ENCODE data around the gene PIP5K1B. TPM values are rescaled to one million over a fixed set of nuclear protein-coding genes. Genes with fewer than 3 reads are reported as not detected.

Gene PIP5K1B
- total and polyA plus RNA-seq, 12 donors: 2.1 to 24.0 (median 9.7) TPM

DNA sequence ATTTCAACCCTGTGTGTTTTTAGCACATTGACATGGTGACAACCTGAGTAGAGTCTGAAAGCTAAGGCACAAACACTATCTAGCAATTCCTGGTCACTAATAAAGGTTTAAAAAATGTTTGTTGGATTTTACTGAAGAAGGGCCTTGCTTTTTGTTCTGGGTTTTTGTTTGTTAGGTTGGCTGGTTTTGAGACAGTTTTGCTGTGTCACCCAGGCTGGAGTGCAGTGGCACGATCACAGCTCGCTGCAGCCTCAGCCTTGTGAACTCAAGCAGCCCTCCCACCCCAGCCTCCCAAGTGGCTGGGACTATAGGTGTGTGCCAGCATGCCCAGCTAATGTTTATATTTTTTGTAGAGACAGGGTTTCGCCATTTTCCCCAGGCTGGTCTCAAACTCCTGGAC is 269.9 kb downstream of the PIP5K1B start:
- no peak for TF ChIP-seq CTCF (IDR thresholded peaks at IDR 0.05)
- TF ChIP-seq POLR2A (IDR thresholded peaks at IDR 0.05): no peak
- H3K4me3 ChIP-seq: peak overlapping the region in 1 of 4 donors; percentile 12
- intact Hi-C loops (cut with DNase I): no loop called here
- DNase-seq: peak in 1 of 7 donors; percentile 26
- H3K4me1 ChIP-seq (replicated peaks in 1 of 2): peaks cover 9 to 17% of the 10 kb centered on the region in 2 donors
- no peaks in the 10 kb centered on the region for H3K27me3 ChIP-seq
- H3K36me3 ChIP-seq (replicated peaks in 1 of 2): no peaks in the 10 kb centered on the region
- WGBS, 4 donors: 75 to 81% (median 77%) methylated on average over 3 of the region's 3 CpGs
- H3K9me3 ChIP-seq (replicated peaks in 1 of 3): no peaks in the 10 kb centered on the region
- peak overlapping the region in 4 of 5 donors; percentile 1 to 79 (median 64) for H3K27ac ChIP-seq

DNA sequence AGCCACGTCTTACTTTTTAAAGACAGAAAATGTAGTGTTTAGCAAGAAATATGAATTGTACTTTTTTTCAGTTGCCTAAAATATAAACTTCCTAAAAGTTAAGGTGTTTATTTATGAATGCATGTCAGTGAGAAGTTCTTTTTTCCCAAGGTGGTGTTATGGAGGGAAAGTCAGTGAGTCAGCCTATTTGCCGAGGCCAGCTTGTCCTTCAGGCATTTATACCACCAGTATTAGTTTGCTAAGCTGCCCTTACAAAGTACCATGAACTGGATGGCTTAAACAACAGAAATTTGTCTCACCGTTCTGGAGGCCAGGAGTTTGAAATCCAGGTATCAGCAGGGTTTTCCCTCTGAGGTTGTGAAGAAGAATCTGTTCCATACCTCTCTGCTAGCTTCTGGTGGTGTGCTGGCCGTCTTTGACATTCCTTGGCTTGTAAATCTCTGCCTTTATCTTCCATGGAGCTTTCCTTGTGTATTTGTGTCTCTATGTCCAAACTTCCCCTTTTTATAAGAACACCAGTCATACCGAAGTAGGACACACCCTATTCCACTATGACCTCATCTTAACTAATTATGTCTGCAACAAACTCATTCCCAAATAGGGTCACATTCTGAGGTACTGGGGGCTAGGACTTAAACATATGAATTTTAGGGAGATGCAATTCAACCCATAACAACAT is 270.5 kb downstream of the PIP5K1B start:
- WGBS, 4 donors: 30 to 38% (median 33%) methylated on average over 5 of the region's 5 CpGs
- H3K4me3 ChIP-seq: peak overlapping the region in 1 of 4 donors; percentile 12
- no peaks in the 10 kb centered on the region for H3K27me3 ChIP-seq
- H3K9me3 ChIP-seq (replicated peaks in 1 of 3): no peaks in the 10 kb centered on the region
- peak overlapping the region in 4 of 5 donors; percentile 1 to 79 (median 64) for H3K27ac ChIP-seq
- peak in 3 of 7 donors; percentile 34 to 41 (median 34) for DNase-seq
- intact Hi-C loops (cut with DNase I): no loop called here
- H3K36me3 ChIP-seq (replicated peaks in 1 of 2): no peaks in the 10 kb centered on the region
- H3K4me1 ChIP-seq (replicated peaks in 1 of 2): peaks cover 13 to 23% of the 10 kb centered on the region in 2 donors
- TF ChIP-seq POLR2A (IDR thresholded peaks at IDR 0.05) (peak in 1 of 2 donors; percentile 12), CTCF (IDR thresholded peaks at IDR 0.05) (no peak)

- intact Hi-C loops (cut with DNase I): no loop called here
- peaks cover 14 to 28% of the 10 kb centered on the region in 2 donors for H3K4me1 ChIP-seq (replicated peaks in 1 of 2)
- TF ChIP-seq CTCF (IDR thresholded peaks at IDR 0.05) (no peak), POLR2A (IDR thresholded peaks at IDR 0.05) (no peak)
These were observed 273.0 kb downstream of the PIP5K1B start for GRCh38 chr9:68978066-68978465.

GRCh38 chr9:68978501-68978900 is 273.5 kb downstream of the PIP5K1B start:
- Histone ChIP-seq H3K27me3 (no peaks in the 10 kb centered on the region), H3K9me3 (replicated peaks in 1 of 3) (no peaks in the 10 kb centered on the region), H3K36me3 (replicated peaks in 1 of 2) (no peaks in the 10 kb centered on the region), H3K4me1 (replicated peaks in 1 of 2) (peaks cover 14 to 28% of the 10 kb centered on the region in 2 donors), H3K27ac (no peak overlapping the region), H3K4me3 (no peak overlapping the region)
- WGBS, 4 donors: 90 to 95% (median 91%) methylated on average over 3 of the region's 3 CpGs
- intact Hi-C loops (cut with DNase I): no loop called here
- no peak for DNase-seq
- TF ChIP-seq CTCF (IDR thresholded peaks at IDR 0.05) (no peak), POLR2A (IDR thresholded peaks at IDR 0.05) (no peak)

More at GRCh38 chr9:68978066-68978465, 273.0 kb downstream of the PIP5K1B start:
- Histone ChIP-seq H3K27me3 (no peaks in the 10 kb centered on the region), H3K36me3 (replicated peaks in 1 of 2) (no peaks in the 10 kb centered on the region), H3K4me3 (no peak overlapping the region), H3K9me3 (replicated peaks in 1 of 3) (no peaks in the 10 kb centered on the region), H3K27ac (no peak overlapping the region)
- DNase-seq: no peak
- 79 to 85% (median 82%) methylated on average over 4 of the region's 4 CpGs for WGBS, 4 donors
